Epidermal melanocyte (primary cell): ENCODE measurements around the gene EPHA6.
"Not testable (repeated sequence)": the region's sequence is repeated elsewhere in the genome, so short reads cannot be mapped to it uniquely, and the experiment has no call there.

Experiments
- DNase-seq: peaks from one replicate; pipeline ENCODE4 v3.0.0; 2011; ENCODE audit warnings: low spot score; ENCODE audit not compliant: insufficient read length

The EPHA6 gene

DNA sequence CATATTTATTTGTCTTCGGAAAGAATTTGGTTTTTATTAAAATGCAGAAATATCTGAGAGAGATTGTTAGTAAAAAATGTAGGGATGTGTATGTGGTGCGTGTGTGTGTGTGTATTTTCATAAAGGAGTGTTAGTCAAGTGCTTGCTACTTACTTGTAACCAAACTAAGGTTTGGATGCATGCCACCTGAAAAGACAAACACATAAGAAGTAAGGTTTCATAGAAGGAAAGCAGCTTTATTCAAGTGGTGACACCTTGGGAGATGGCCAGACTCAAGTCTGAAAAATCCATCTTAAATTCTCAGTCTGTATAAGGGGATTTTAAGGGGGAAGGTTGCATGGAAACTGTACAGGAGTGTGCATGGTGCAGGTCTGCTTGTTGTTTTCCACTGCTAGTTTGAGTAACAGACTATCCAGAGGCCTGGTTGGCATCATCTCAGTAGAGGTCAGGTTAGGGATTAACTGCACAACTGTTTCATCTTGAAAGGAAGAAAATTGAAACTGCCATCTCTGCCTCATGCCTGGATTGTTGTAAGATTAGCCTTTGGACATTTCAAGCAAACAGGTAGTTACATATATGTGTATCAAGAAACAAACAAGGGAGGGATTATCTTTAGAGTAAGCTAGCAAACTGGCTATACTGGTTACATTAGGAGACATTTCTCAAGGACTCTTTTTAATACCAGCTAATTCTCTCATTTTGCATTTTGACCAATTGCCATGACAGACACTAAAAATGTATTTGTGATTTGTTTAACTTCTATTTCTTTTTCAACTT is 196.7 kb downstream of the EPHA6 start:
- DNase-seq: no peak

DNA sequence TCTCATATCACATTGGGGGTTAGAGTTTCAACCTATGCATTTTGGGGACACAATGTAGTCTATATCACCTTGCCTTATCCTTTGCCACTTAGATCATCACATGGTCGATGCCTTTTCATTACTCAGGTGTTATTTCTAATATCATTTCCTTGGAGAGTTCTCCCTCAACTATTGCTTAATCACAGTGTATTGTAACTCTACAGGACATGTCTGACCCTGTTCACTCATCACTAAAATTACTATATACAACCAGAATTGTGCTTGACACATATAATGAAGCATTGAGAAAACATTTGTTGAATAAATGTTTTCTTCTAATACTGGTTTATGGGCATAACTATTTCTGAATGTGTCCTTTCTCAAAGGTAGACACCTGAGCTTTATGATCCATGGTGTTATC is 207.4 kb downstream of the EPHA6 start:
- DNase-seq: no peak

DNA sequence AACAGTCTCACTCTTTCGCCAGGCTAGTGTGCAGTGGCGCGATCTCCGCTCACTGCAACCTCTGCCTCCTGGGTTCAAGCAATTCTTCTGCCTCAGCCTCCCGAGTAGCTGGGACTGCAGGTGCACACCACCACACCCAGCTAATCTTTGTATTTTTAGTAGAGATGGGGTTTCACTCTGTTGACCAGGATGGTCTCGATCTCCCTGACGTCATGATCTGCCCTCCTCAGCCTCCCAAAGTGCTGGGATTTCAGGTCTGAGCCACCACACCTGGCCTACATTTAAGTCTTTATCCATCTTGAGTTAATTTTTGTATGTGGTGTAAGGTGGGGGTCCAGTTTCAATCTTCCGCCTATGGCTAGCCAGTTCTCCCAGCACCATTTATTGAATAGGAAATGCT is 211.2 kb downstream of the EPHA6 start:
- not testable (repeated sequence) for DNase-seq

DNA sequence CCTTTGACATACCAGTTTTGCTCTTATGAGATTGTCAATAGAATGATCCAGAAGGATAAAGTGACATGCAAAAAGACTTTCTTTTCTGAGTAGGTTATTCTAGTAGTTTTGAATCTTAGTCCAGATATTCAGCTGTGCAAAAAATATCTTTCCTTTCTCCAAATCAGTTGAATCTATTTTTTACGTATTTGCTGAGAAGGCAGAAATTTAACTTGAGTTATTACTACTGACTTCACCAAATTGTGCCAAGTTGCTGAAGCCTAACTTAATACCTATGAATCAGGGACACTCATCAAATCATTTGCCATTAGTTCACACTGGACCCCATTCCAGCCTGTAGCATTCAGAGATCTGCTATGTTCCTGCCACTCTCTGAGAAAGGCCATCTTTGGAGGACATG is 215.6 kb downstream of the EPHA6 start:
- DNase-seq: no peak

DNA sequence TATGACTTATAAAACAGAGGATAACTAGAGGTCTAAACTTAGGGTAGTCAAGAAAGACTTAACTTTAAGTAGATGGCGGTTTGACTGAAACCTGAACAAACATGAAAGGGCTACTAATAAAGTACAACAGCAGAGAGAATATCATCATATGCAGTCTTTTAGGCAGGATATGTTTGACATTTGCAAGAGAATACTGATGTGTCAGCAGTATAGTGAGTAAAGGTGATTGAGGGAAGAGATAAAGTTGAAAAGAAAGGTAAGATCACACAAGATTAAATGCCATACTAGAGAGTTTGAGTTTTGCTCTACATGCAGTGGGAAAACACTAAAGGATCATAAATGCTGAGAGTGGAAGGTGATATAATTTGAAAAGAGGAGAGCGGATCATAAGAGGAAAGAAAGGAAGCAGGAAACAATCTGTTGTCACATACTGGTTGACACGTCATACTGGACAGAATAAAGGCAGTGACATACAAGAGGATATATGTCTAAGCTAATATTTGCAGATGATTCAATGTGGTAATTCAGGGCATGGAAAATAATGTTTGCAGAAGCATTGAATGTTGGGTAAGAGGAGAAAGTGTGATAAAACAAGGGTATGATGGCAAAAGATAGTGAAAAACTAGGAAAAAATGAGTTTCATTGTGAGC is 223.0 kb downstream of the EPHA6 start:
- DNase-seq: no peak

DNA sequence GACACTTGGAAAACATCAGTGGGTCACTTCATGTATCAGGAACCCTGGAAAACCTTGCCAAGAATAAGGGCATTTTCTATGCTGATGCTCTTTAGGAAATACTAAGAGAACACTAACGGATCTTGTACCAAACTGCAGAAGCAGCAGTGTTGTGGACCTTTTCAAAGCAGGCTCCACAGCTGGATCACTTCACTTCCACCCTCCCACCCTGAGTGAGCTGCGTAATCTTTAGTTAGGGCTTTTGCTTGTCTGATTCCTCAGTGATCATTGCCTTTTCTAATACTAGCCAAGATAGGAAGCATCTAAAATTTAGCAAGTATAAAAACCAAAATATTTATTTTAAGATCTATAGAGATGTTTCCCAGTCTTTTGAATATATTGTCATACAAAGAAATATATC is 229.0 kb downstream of the EPHA6 start:
- no peak for DNase-seq

DNA sequence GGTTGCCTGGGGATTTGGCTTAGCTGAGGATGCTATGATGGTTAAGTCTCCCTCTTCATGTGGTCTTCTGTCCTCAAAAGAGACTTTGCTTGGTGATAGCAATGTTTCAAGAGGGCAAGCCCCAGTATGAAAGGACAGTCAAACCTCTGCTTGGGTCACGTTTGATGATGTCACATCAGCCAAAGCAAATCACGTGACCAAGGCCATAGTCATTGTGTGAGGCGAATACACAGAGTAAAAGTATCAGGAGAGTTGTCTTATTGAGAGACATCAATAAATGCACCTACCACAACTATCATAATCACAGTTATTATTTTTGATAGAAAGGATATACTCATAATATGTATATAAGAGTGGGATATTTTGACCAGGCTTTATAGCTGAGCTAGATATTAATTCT is 243.0 kb downstream of the EPHA6 start:
- DNase-seq: no peak

DNA sequence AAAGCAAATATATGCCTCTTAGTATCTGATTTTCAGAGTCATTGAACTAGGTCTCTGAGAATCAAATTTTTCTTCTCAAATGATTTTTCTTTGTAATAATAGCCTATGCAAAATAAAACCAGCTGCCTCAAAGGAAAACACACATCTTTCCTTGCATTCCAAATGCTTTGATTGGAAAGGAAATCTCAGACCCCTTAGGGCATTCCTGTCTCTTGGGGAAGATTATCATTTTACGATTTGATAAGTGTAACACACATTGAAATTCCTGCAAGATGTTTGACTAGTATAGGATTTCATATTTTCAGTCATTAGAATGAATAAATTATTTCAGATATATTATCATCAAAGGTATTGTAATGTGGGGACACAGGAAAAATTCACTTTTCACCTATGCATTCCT is 244.8 kb downstream of the EPHA6 start:
- DNase-seq: no peak

DNA sequence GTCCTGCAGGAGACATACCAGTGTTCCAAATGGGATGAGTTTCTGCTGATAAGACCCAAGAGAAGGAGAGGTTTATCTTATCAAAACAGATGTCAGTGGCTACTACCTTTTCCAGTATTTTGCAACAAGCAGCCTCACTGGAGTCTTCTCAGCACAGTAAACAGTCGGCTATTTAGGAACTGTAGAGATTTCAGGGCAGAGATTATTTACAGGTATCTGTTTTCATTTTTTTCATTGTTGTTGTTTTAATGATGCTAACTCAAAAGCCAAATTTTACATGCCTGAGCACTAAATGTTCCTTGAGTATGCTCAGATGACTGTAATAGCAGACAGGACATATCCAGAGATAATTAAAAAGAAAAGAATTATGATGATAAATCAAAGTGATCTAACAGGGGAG is 252.1 kb downstream of the EPHA6 start:
- DNase-seq: no peak

DNA sequence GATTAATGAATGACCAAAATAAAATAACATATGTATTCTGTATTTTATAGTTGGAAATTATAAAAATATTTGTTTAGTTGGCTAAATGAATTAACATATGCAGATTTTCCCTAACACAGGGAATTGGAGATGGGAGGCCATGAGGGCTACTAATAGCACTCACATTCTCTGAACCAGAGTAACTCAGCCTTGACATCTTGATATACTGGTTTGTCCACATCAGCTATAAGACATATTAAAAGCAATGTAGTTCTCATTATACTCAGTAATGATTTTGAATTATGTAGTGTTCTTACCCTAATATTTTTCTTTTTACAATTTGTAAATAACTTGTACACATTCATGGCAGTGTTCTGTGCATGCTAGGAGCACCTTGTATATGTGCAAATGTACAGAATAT is 255.9 kb downstream of the EPHA6 start:
- DNase-seq: no peak

DNA sequence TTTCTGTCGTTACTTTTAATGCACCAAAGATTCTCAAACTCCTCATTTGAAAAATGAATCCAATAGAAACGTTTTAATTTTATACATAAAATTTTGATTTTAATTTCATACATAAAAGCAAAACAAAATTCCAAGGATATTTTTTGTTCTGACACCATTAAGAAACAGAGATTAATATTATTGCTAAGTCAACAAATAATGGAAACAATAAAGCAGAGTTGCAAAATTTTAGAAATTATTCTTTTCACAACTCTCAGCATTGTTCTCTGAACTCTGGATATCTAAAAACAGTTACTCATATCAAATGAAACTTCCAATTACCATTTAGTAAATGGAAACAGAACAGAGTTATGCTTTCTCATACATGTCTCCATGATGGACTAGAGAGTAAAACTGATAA is 260.2 kb downstream of the EPHA6 start:
- DNase-seq: no peak

DNA sequence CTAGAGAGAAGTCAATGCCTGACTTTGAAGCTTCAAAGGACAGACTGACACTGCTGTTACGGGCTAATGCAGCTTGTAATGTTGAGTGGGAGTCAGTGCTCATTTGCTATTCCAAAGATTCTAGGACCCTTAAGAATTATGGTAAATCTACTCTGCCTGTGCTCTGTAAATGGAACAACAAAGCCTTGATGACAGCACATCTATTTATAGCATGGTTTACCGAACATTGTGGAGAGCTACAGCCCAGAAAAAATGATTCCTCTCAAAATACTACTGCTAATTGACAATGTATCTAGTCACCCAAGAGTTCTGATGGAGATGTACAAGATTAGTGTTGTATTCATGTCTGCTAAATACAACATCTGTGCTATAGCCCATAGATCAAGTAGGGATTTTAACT is 262.3 kb downstream of the EPHA6 start:
- no peak for DNase-seq

DNA sequence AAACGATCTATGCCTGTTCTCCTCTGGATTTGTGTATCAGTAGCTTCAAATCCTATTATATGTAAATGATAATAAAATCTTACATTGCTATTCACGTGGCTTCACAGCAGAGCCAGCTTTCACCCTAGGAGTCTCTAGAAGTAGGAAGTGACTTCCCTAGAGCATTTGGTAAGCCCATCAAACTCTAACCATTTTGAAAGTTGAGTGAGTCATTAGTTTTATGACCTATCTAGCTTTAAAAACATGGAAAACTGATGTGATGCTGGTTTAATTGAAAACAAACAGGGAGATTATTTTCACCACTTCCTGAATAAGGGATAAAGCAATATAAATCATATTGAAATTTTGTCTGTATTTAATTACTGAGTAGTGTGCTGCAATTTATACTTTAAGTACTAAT is 275.2 kb downstream of the EPHA6 start:
- no peak for DNase-seq

DNA sequence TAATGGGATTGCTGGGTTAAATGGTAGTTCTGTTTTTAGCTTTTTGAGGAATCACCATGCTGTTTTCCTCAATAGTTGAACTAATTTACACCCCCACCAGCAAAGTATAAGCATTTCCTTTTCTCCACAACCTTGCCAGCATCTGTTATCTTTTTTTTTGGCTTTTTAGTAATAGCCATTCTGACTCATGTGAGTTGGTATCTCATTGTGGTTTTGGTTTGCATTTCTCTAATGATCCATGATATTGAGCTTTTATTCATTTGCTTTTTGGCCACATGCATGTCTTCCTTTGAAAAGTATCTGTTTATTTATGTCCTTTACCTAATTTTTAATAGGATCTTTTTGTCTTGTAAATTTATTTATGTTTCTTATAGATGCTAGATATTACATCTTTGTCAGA is 288.2 kb downstream of the EPHA6 start:
- DNase-seq: no peak

DNA sequence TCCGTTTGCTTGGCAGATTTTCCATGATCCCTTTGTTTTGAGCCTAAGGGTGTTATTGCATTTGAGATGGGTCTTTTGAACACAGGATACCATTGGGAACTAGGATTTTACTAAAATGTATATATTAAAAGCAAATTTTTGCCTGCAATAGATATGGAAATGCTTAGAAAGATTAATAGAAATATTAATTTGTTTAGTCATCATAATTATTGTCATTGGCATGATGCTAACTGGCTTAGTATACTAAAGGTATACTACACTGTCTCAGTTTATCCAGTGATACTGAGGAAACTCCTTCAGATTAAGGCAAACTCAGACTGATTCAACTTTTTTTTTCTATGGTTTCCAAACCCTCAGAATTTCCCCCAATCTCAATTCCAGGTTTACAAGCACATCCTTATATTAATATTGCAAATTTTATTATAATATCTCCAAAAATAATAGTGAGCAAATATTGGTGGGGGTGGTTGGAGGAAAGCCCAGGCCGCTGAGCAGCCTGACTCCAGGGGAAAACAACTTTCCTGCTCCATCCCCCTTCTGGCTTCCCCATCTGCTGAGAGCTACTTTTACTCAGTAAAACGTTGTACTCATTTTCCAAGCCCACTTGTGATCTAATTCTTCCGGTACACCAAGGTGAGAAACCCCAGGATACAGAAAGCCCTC is 291.7 kb downstream of the EPHA6 start:
- no peak for DNase-seq

DNA sequence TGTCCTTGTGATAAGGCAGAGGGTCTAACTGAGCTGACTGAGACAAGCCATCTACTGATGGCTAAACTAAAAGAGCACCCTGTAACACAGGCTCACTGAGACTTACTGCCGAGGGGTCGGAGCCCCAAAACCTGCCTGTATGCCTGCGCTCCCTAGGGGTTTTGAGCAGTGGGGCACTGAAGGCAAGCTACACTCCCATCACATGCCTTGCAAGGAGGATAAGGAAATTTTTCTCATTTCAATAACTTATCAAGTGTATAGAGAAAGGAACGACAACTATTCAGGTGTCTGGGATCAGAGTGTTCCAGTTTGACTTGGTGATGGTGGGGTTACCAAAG is 292.2 kb downstream of the EPHA6 start:
- DNase-seq: no peak

DNA sequence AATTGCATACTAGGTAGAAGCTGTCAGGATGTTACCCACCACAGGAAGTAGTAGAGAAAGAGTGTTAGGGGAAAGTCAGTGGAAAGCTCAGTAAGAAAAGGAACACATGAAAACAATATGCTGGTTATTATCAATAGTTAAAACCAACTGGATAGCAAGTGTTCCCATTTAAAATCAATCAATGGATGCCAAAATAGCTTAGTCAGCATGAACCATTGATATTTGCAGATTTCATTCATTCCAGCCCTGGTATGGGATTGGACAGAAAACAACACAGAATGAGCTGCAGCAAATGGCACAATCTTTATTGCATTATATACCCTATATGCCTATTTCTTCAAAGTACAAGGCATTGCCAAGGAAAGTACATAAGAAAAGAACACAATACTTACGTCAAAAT is 293.7 kb downstream of the EPHA6 start:
- DNase-seq: no peak

DNA sequence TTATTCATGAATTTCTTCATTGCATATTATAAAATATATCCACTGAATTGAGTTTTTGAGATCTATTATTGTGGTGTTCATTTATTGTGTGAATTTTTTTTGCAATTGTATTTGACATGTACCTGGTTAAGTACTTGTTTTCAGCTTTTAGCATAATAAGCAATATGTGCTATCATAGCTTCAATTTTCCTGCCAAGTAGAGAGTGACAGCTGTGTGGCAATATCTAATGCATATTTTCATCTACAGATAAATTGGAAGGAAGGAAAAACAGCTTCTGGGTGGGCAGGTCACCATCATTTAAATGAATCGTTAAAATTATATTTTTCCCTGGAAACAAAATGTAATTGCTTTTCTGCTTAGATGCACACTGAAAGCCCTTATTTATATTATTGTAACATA is 296.9 kb downstream of the EPHA6 start:
- DNase-seq: no peak

DNA sequence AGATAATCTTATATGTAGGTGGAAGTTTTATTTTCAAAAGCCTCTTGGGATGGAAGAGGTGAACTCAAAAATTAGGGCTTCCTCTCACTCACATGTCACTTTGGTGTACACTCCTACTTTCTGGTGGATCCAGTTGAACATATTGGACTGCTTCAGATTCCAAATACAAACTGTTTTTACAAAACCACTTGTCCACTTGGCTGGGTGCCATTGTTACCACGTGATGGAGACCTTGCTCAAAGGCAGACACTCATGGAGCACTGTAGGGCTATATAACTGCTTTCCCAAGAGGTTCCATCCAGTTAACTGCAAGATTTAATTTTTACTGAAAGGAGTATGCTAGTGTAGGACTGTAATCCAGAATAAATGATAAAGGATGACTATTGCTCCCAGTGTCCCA is 307.0 kb downstream of the EPHA6 start:
- no peak for DNase-seq

DNA sequence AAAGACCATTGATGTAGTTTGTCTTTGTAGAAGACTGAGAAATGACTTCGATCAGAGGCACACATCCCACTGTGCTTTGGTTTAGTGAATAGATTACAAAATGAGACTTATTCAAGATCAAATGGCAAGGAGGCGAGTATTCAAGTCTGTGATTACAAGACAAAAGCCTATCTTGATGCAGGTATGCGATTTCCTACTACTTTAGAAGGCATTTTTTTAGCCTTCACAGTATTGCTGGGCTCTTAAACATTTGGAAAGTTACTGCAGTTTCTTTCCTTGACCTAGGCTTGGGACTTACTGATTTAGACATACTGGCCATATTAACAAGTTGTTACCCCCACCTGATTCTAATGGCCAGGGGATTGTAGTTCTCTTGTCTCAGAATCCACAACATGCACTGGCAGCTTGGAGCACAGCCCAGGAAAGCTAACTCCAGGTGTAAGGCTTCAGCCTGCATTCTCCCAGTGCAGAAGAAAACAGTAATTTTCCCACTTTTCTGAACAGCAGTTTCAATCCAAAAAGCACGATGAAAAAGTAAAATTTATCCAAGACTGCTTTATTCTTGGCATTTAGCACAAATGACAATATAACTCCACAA is 311.6 kb downstream of the EPHA6 start:
- no peak for DNase-seq

DNA sequence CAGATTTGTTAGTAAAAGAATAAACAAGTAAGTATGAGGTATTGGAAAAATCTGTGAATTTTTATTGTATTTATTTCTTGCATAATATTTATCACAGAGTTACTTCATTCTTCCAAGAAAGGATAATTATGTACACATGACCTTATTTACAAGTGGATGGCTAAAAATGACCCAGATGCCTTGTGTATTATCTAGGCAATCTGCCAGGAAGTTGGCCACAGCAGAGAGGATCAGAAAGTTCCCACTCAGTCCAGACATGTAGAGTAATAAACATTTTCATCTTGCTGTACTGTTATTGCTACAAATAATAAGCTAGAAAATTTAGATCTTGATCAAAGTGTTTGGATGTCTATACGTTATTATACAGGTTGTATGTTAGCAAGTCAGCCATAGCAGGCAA is 317.1 kb downstream of the EPHA6 start:
- DNase-seq: no peak

DNA sequence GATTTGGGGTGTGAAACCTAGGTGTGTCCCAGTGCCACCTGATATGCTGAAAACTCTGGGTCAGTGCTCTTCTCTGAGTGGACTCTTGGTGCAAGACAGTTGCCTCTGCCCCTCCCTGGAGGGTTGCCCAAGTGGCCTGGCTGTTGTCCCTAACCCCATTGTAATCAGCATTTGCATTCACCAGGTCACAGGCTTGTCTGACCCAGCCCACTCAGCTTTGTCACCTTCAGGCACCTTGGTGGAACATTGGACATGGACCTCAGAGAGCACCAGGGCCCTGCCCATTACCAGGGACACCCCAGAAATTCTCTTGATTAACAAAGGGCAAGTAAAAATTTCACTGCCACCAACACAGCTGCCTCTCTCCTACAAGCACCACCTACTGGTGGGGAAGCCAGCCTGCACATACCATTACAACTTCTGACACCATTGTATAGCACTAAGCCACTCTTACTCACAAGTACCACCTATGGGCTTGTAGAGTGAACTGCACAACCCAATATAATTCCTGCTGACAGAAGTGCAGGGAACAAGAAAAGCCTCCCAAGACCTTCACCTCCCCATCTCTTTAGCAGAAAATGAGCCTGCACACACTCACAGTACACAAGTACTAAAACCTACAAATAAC is 324.6 kb downstream of the EPHA6 start:
- DNase-seq: no peak
